B cell (primary cell): ENCODE results near the gene MORN4. TPM values are rescaled to one million over a fixed set of nuclear protein-coding genes. Genes with fewer than 3 reads are reported as not detected.

Experiments used
- ATAC-seq: fragments of 200-7000 bp; cut with Tn5 transposase; one replicate; pipeline ENCODE4 v1.10.0; 2021; ENCODE audit warnings: low read depth, mild to moderate bottlenecking, moderate number of reproducible peaks, moderate library complexity
- CTCF ChIA-PET: fragments of 350-600 bp; sonication (Branson Sonifier 250); formaldehyde crosslinking; loops from one replicate; lab custom pipeline; 2021; ENCODE audit warnings: antibody characterized with exemption, inconsistent platforms; lab: Charles Lee
- POLR2A ChIA-PET: fragments of 350-600 bp; sonication (Branson Sonifier 250); formaldehyde crosslinking; loops from one replicate; lab custom pipeline; 2021; ENCODE audit warnings: antibody characterized with exemption; lab: Charles Lee
- DNase-seq: peaks from one replicate; pipeline ENCODE4 v3.0.0; 2013
- H2AFZ ChIP-seq: 2 replicates; pipeline ENCODE4 v1.6.1; 2012; ENCODE audit warnings: mild to moderate bottlenecking, low read depth, low read length; ENCODE audit not compliant: insufficient read depth, poor library complexity, severe bottlenecking
- H3K27ac ChIP-seq, 2 donors: 1 replicate in 1 of 2; 2 replicates in 1 of 2; pipeline ENCODE4 v1.5.1; 2012 to 2013; ENCODE audit warnings: low read length in 2 of 2, mild to moderate bottlenecking in 2 of 2, moderate library complexity in 1 of 2
- H3K27me3 ChIP-seq, 4 experiments: fragments of 200-600 bp in 1 of 4; sonication (generic) in 1 of 4; replicated peaks in 1 of 4; 1 replicate in 2 of 4; 2 replicates in 2 of 4; pipeline versions ENCODE4 v1.6.1 to v1.7.0; 2013 to 2016; ENCODE audit warnings: low read length in 3 of 4, mild to moderate bottlenecking in 2 of 4, mixed read lengths in 1 of 4, moderate library complexity in 1 of 4; ENCODE audit not compliant: insufficient read depth in 4 of 4, control insufficient read depth in 3 of 4; ENCODE audit errors: control extremely low read depth in 1 of 4
- H3K36me3 ChIP-seq, 2 experiments: replicated peaks in 1 of 2; 1 replicate in 1 of 2; 2 replicates in 1 of 2; pipeline versions ENCODE4 v1.6.1 to v1.7.1; 2013; ENCODE audit warnings: low read length in 1 of 2; ENCODE audit not compliant: insufficient read depth in 2 of 2, control insufficient read depth in 1 of 2; ENCODE audit errors: control extremely low read depth in 1 of 2, extremely low read depth in 1 of 2
- H3K4me1 ChIP-seq, 2 donors: fragments of 200-600 bp in 1 of 2; sonication (generic) in 1 of 2; 1 replicate in 1 of 2; 2 replicates in 1 of 2; pipeline versions ENCODE4 v1.5.1 to v1.6.1; 2013 to 2017; ENCODE audit warnings: low read length in 2 of 2; ENCODE audit not compliant: control insufficient read depth in 2 of 2, insufficient read depth in 2 of 2
- H3K4me2 ChIP-seq: replicated peaks from 2 replicates; pipeline ENCODE3; 2012; ENCODE audit warnings: mild to moderate bottlenecking, low read depth, low read length; ENCODE audit not compliant: poor library complexity, severe bottlenecking
- H3K4me3 ChIP-seq, 5 experiments: fragments of 200-600 bp in 1 of 5; sonication (generic) in 1 of 5; 1 replicate in 3 of 5; 2 replicates in 2 of 5; pipeline versions ENCODE4 v1.5.1 to v1.7.0; 2011 to 2016; ENCODE audit warnings: low read length in 4 of 5, mild to moderate bottlenecking in 4 of 5, low read depth in 2 of 5, control low read depth in 1 of 5, moderate library complexity in 1 of 5; ENCODE audit not compliant: insufficient read depth in 1 of 5; ENCODE audit errors: control extremely low read depth in 1 of 5, extremely low read depth in 1 of 5
- H3K79me2 ChIP-seq: fragments of 200-600 bp; sonication (generic); one replicate; pipeline ENCODE4 v1.6.0; 2016; ENCODE audit warnings: low read length; ENCODE audit not compliant: control insufficient read depth, insufficient read depth
- H3K9ac ChIP-seq: fragments of 200-600 bp; sonication (generic); 2 replicates; pipeline ENCODE4 v1.6.1; 2017; ENCODE audit warnings: mild to moderate bottlenecking, low read length, moderate library complexity
- H3K9me3 ChIP-seq, 3 donors: one replicate each; pipeline versions ENCODE4 v1.6.1 to v1.7.1; 2013; ENCODE audit warnings: low read length in 2 of 3; ENCODE audit not compliant: control insufficient read depth in 2 of 3, insufficient read depth in 1 of 3; ENCODE audit errors: control extremely low read depth in 1 of 3
- H4K20me1 ChIP-seq: 2 replicates; pipeline ENCODE4 v1.6.0; 2012; ENCODE audit warnings: mild to moderate bottlenecking, low read length; ENCODE audit not compliant: insufficient read depth, control insufficient read depth, poor library complexity, severe bottlenecking
- H3K27ac Mint-ChIP-seq: one replicate; pipeline ENCODE4 v1.8.0; 2021; ENCODE audit warnings: mixed read lengths
- H3K27me3 Mint-ChIP-seq: one replicate; pipeline ENCODE4 v1.8.0; 2021; ENCODE audit warnings: mixed read lengths
- H3K4me1 Mint-ChIP-seq: one replicate; pipeline ENCODE4 v1.8.0; 2021; ENCODE audit warnings: mixed read lengths
- H3K4me3 Mint-ChIP-seq: one replicate; pipeline ENCODE4 v1.8.0; 2021; ENCODE audit warnings: mixed read lengths
- H3K9me3 Mint-ChIP-seq: one replicate; pipeline ENCODE4 v1.8.0; 2022; ENCODE audit warnings: mixed read lengths; ENCODE audit not compliant: insufficient read depth
- CTCF ChIP-seq: fragments of 200-600 bp; IDR thresholded peaks from one replicate; pipeline ENCODE4 v1.8.0; 2022; ENCODE audit warnings: antibody characterized with exemption, mild to moderate bottlenecking
- EZH2 ChIP-seq: IDR thresholded peaks from 2 replicates; pipeline ENCODE4 v1.6.1; 2012; ENCODE audit warnings: borderline replicate concordance, low read depth, mild to moderate bottlenecking, moderate library complexity, low read length; ENCODE audit not compliant: insufficient read depth, poor library complexity, severe bottlenecking
- WGBS: methylation state at CpG from one replicate; pipeline ENCODE4 v1.1.5; 2013; ENCODE audit warnings: missing lambda C conversion rate; ENCODE audit not compliant: insufficient coverage; 5-methylcytosine and 5-hydroxymethylcytosine counted together
- intact Hi-C: fragments of 100-400 bp; cut with micrococcal nuclease; formaldehyde crosslinking; loops from one replicate; pipeline ENCODE4 v1.10.0; 2022
- polyA plus RNA-seq: library from polyadenylated mRNA; depleted of rRNA; stranded (reverse); fragments of >200 nt; gene quantifications from 2 replicates; pipeline ENCODE4 v1.2.3, GENCODE V29; 2012
- total RNA-seq, 2 donors: library from RNA; stranded (reverse); fragments of 120-200 nt in 1 of 2; gene quantifications; 1 replicate in 1 of 2; 2 replicates in 1 of 2; pipeline versions ENCODE4 v1.2.3 to v1.2.4, GENCODE V29; 2013 to 2022

Gene MORN4
- total and polyA plus RNA-seq, 2 donors (not counting 1 experiment from before 2014, with no cell fraction given) = 1.5 to 2.8 TPM

GRCh38 chr10:97640868-97641811, 7.8 kb upstream of the MORN4 start:
- CTCF ChIA-PET = interaction anchor here (1.1 kb wide), 1 partner anchor 36 kb away, joined by 5 read pairs; no protein-coding TSS in a partner anchor
- Histone ChIP-seq H3K9me3 (no peaks in the 10 kb centered on the region), H3K9ac (peak overlapping the region; percentile 85), H4K20me1 (no peaks in the 10 kb centered on the region), H3K4me3 (peak overlapping the region; percentile 43 to 84 (median 77)), H3K4me1 (peaks cover 8 to 18% of the 10 kb centered on the region in 2 donors), H3K79me2 (peaks cover 37% of the 10 kb centered on the region), H3K27ac (peak overlapping the region; percentile 70 to 86), H3K36me3 (peaks cover 0 to 14% of the 10 kb centered on the region in 2 experiments), H3K27me3 (no peaks in the 10 kb centered on the region), H3K4me2 (peak overlapping the region; percentile 99), H2AFZ (peak overlapping the region; percentile 63)
- ATAC-seq (peak; percentile 1), DNase-seq (peak; percentile 66)
- Mint-ChIP-seq H3K4me3 (peak overlapping the region; percentile 99), H3K27me3 (no peaks in the 10 kb centered on the region), H3K4me1 (peaks cover 22% of the 10 kb centered on the region), H3K27ac (peak overlapping the region; percentile 97), H3K9me3 (no peaks in the 10 kb centered on the region)
- under 1% methylated on average over 59 of the region's 67 CpGs for WGBS
- TF ChIP-seq EZH2 = no peak
- no peak for TF ChIP-seq CTCF
- intact Hi-C loops = loop anchor here (1.0 to 2.0 kb wide), 6 partner anchors 8 to 240 kb away; partner anchors contain the start of genes AVPI1, MORN4, RRP12 and ZFYVE27
- POLR2A ChIA-PET = interaction anchor here (0.6 to 1.9 kb wide), 3 partner anchors 9 to 95 kb away, joined by 3 to 7 read pairs (median 7); partner anchors contain the start of genes AVPI1 and ZFYVE27
